IMR-90 (cell line): ENCODE measurements around the gene DTX1.

Experiments used
- CEBPB ChIP-seq: IDR thresholded peaks from 2 replicates; pipeline ENCODE4 v1.6.1; 2012; ENCODE audit warnings: low read depth, low read length, improper control_type of control experiment
- CHD1 ChIP-seq: IDR thresholded peaks from 2 replicates; pipeline ENCODE4 v1.6.1; 2012; ENCODE audit warnings: low read depth, low read length, improper control_type of control experiment
- CTCF ChIP-seq: conservative IDR thresholded peaks from 2 replicates; pipeline ENCODE4 v1.5.1; 2012; ENCODE audit warnings: mild to moderate bottlenecking, low read depth, low read length, improper control_type of control experiment
- FOS ChIP-seq: fragments of 150-350 bp; IDR thresholded peaks from 2 replicates; pipeline ENCODE4 v1.6.1; 2016; ENCODE audit warnings: low read depth, low read length
- MAFK ChIP-seq: IDR thresholded peaks from 2 replicates; pipeline ENCODE4 v1.6.1; 2012; ENCODE audit warnings: low read depth, low read length, improper control_type of control experiment
- MAZ ChIP-seq: IDR thresholded peaks from 2 replicates; pipeline ENCODE4 v1.6.1; 2012; ENCODE audit warnings: low read depth, mild to moderate bottlenecking, low read length, improper control_type of control experiment, moderate library complexity, borderline replicate concordance
- POLR2A ChIP-seq: IDR thresholded peaks from 2 replicates; pipeline ENCODE4 v1.6.1; 2012; ENCODE audit warnings: mild to moderate bottlenecking, low read depth, low read length
- RAD21 ChIP-seq: IDR thresholded peaks from 2 replicates; pipeline ENCODE4 v1.6.1; 2012; ENCODE audit warnings: low read length, improper control_type of control experiment
- RFX5 ChIP-seq: IDR thresholded peaks from 2 replicates; pipeline ENCODE4 v1.8.0; 2012; ENCODE audit warnings: low read depth, mild to moderate bottlenecking, low read length, moderate library complexity
- SMC3 ChIP-seq: fragments of 150-350 bp; IDR thresholded peaks from 2 replicates; pipeline ENCODE4 v1.6.1; 2016; ENCODE audit warnings: low read depth, mild to moderate bottlenecking, antibody characterized with exemption, low read length, moderate library complexity
- TF ChIP-seq, protein P1 (sequence below): fragments of 150-350 bp; IDR thresholded peaks from 2 replicates; pipeline ENCODE4 v1.6.1; 2017; ENCODE audit warnings: mild to moderate bottlenecking, antibody characterized with exemption, low read length, low read depth
- TF ChIP-seq, protein P2 (sequence below): fragments of 150-350 bp; IDR thresholded peaks from 2 replicates; pipeline ENCODE4 v1.6.1; 2016; ENCODE audit warnings: low read depth, mild to moderate bottlenecking, low read length, moderate library complexity, borderline replicate concordance

GRCh38 chr12:113106361-113106760 is 49.8 kb downstream of the DTX1 start:
- TF ChIP-seq CTCF (no peak), MAZ (no peak), POLR2A (no peak), SMC3 (no peak), MAFK (no peak), FOS (no peak), RAD21 (no peak), CEBPB (no peak), CHD1 (no peak), RFX5 (no peak)
- TF ChIP-seq, protein P1, sequence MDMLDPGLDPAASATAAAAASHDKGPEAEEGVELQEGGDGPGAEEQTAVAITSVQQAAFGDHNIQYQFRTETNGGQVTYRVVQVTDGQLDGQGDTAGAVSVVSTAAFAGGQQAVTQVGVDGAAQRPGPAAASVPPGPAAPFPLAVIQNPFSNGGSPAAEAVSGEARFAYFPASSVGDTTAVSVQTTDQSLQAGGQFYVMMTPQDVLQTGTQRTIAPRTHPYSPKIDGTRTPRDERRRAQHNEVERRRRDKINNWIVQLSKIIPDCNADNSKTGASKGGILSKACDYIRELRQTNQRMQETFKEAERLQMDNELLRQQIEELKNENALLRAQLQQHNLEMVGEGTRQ, result no peak
- TF ChIP-seq, protein P2, sequence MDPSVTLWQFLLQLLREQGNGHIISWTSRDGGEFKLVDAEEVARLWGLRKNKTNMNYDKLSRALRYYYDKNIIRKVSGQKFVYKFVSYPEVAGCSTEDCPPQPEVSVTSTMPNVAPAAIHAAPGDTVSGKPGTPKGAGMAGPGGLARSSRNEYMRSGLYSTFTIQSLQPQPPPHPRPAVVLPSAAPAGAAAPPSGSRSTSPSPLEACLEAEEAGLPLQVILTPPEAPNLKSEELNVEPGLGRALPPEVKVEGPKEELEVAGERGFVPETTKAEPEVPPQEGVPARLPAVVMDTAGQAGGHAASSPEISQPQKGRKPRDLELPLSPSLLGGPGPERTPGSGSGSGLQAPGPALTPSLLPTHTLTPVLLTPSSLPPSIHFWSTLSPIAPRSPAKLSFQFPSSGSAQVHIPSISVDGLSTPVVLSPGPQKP, result no peak
